ENCODE measurements around the gene FBXO40.

Gene FBXO40

DNA sequence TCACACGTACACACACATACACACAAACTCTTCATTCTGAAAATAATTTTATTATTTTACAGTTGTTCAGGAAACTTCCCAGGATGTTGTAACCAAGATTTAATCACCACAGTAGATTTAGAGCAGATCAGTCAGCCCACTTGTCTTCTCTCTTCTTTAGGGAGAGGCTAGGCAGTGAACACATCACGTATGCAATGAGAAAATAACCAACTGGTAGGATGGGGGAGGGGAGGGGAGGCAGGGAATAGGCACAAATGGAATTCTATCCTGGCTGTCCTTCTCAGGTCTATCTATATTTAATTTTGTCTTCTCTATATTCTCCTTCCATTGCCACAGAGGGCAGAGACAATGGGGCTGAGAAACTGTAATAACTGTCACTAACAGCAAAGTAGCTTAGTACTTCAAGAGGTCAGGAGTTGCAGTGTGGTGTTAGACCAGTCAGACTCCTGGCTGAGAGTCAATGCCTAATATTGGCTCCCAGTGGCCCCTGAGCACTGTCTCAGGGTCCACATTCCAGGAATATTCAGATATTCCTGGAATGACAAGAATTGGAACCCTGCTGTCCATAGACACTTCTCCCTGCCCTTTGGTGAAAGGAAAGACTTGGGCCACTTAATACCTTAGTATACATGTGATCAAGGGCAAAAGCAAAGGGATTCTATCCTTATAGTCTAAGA is 70.1 kb downstream of the FBXO40 start:
- DNase-seq (ENCODE audit: low read depth, low spot score): no peak

GRCh38 chr3:121665488-121665887 is 72.3 kb downstream of the FBXO40 start:
- no peak for DNase-seq (ENCODE audit: low read depth, low spot score)

GRCh38 chr3:121667333-121667732 is 74.2 kb downstream of the FBXO40 start:
- no peak for DNase-seq (ENCODE audit: low read depth, low spot score)

- DNase-seq (ENCODE audit: low read depth, low spot score): no peak
Measured at GRCh38 chr3:121670676-121671075, 77.5 kb downstream of the FBXO40 start.

GRCh38 chr3:121677141-121677540 is 84.0 kb downstream of the FBXO40 start:
- DNase-seq (ENCODE audit: low read depth, low spot score): no peak

Measured in iPS DF 19.7 (cell line).